Sigmoid colon (tissue), 7 donors: ENCODE data around the gene KREMEN2. TPM values are rescaled to one million over a fixed set of nuclear protein-coding genes. Genes with fewer than 3 reads are reported as not detected.

Experiments
- DNase-seq: peaks from one replicate; pipeline ENCODE4 v3.0.0-alpha.2; 2019
- H3K27ac ChIP-seq, 4 donors: fragments of 200-600 bp; sonication (generic); one replicate each; pipeline ENCODE4 v1.5.1; 2016 to 2019; ENCODE audit warnings: mild to moderate bottlenecking in 1 of 4
- H3K27me3 ChIP-seq, 3 donors: fragments of 200-600 bp; sonication (generic); one replicate each; pipeline ENCODE4 v1.5.1; 2019; ENCODE audit warnings: mild to moderate bottlenecking in 1 of 3
- H3K36me3 ChIP-seq, 4 donors: fragments of 200-600 bp; sonication (generic); one replicate each; pipeline ENCODE4 v1.5.1; 2016 to 2019
- H3K4me1 ChIP-seq, 4 donors: fragments of 200-600 bp; sonication (generic); one replicate each; pipeline ENCODE4 v1.5.1; 2017 to 2019
- H3K4me3 ChIP-seq, 4 donors: fragments of 200-600 bp; sonication (generic); one replicate each; pipeline ENCODE4 v1.5.1; 2017 to 2019; ENCODE audit warnings: mild to moderate bottlenecking in 2 of 4, moderate library complexity in 1 of 4
- H3K9me3 ChIP-seq, 4 donors: fragments of 200-600 bp in 3 of 4; sonication (generic) in 3 of 4; one replicate each; pipeline versions ENCODE4 v1.5.1 to v1.6.1; 2013 to 2019
- CTCF ChIP-seq, 4 experiments: fragments of 450-650 bp in 3 of 4; fragments of 200-600 bp in 1 of 4; IDR thresholded peaks; one replicate each; pipeline ENCODE4 v1.5.1; 2016 to 2019; ENCODE audit warnings: antibody characterized with exemption in 4 of 4, mild to moderate bottlenecking in 3 of 4, moderate library complexity in 2 of 4
- EP300 ChIP-seq, 4 donors: sonication (generic); formaldehyde crosslinking; IDR thresholded peaks; one replicate each; pipeline ENCODE4 v1.6.1; 2017; ENCODE audit warnings: antibody characterized with exemption in 4 of 4
- POLR2A ChIP-seq, 2 donors: fragments of 450-650 bp; IDR thresholded peaks; one replicate each; pipeline ENCODE4 v1.6.1; 2016; ENCODE audit warnings: antibody characterized with exemption in 2 of 2, mild to moderate bottlenecking in 2 of 2, moderate library complexity in 2 of 2
- POLR2AphosphoS5 ChIP-seq, 4 donors: sonication (generic); formaldehyde crosslinking; IDR thresholded peaks; one replicate each; pipeline ENCODE4 v1.6.1; 2017; ENCODE audit warnings: antibody characterized with exemption in 4 of 4
- WGBS, 2 donors: extraction: QIAGEN DNeasy Blood & Tissue Kit; methylation state at CpG; one replicate each; pipeline ENCODE4 v1.1.7; 2013; 5-methylcytosine and 5-hydroxymethylcytosine counted together
- intact Hi-C: fragments of 100-400 bp; cut with DNase I; formaldehyde crosslinking; loops from one replicate; pipeline ENCODE4 v1.15.1; 2023
- polyA plus RNA-seq, 3 donors: library from polyadenylated mRNA; stranded (reverse); fragments of 200-250 nt; gene quantifications; one replicate each; pipeline ENCODE4 v1.2.3, GENCODE V29; 2013
- total RNA-seq, 4 donors: library from RNA; depleted of rRNA; stranded (reverse); fragments of >200 nt; gene quantifications; one replicate each; pipeline ENCODE4 v1.1.0, GENCODE V29; 2016
- donor health status: healthy with polysubstance abuse.
- donor health status: Bipolar disorder and iron deficiency.
- donor health status: healthy.

Gene KREMEN2
- total and polyA plus RNA-seq, 7 donors = 1.0 to 1.8 (median 1.6) TPM; not detected in 4

GRCh38 chr16:2933136-2933535, 30.9 kb upstream of the KREMEN2 start:
- no peak overlapping the region for H3K4me3 ChIP-seq
- no peaks in the 10 kb centered on the region for H3K9me3 ChIP-seq
- no peaks in the 10 kb centered on the region for H3K4me1 ChIP-seq
- TF ChIP-seq CTCF (IDR thresholded peaks at IDR 0.05) (no peak), POLR2AphosphoS5 (IDR thresholded peaks at IDR 0.05) (no peak), POLR2A (IDR thresholded peaks at IDR 0.05) (no peak), EP300 (IDR thresholded peaks at IDR 0.05) (no peak)
- intact Hi-C loops = no loop called here
- 94 to 95% methylated on average over 30 of the region's 30 CpGs for WGBS, 2 donors
- H3K27ac ChIP-seq = no peak overlapping the region
- no peaks in the 10 kb centered on the region for H3K27me3 ChIP-seq
- peak; percentile 62 for DNase-seq
- peaks cover 27 to 79% (median 55%) of the 10 kb centered on the region in 4 donors for H3K36me3 ChIP-seq

DNA sequence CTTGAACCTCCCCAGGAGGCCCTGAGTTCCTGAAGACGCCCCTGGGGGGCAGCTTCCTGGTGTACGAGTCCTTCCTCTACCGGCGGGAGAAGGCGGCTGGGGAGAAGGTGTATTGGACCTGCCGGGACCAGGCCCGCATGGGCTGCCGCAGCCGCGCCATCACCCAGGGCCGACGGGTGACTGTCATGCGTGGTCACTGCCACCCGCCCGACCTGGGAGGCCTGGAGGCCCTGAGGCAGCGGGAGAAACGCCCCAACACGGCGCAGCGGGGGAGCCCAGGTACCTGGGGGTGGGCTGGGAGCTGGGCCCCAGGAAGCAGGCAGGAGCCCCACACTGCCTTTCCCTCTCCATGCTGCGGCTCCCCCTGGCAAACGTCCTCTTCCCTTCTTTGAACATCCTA, 30.4 kb upstream of the KREMEN2 start:
- intact Hi-C loops = no loop called here
- no peak overlapping the region for H3K4me3 ChIP-seq

GRCh38 chr16:2934450-2934849, 29.6 kb upstream of the KREMEN2 start:
- intact Hi-C loops = no loop called here
- Histone ChIP-seq H3K4me1 (no peaks in the 10 kb centered on the region), H3K4me3 (no peak overlapping the region), H3K27ac (no peak overlapping the region), H3K36me3 (peaks cover 36 to 91% (median 65%) of the 10 kb centered on the region in 4 donors), H3K9me3 (no peaks in the 10 kb centered on the region), H3K27me3 (no peaks in the 10 kb centered on the region)
- DNase-seq = no peak
- no peak for TF ChIP-seq POLR2A (IDR thresholded peaks at IDR 0.05)
- no peak for TF ChIP-seq POLR2AphosphoS5 (IDR thresholded peaks at IDR 0.05)
- no peak for TF ChIP-seq EP300 (IDR thresholded peaks at IDR 0.05)
- no peak for TF ChIP-seq CTCF (IDR thresholded peaks at IDR 0.05)
- WGBS, 2 donors = 90 to 93% methylated on average over 15 of the region's 15 CpGs

More for the DNA sequence above, 30.4 kb upstream of the KREMEN2 start:
- WGBS, 2 donors = 90 to 92% methylated on average over 22 of the region's 22 CpGs
- Histone ChIP-seq H3K27me3 (no peaks in the 10 kb centered on the region), H3K27ac (no peak overlapping the region), H3K9me3 (no peaks in the 10 kb centered on the region), H3K4me1 (no peaks in the 10 kb centered on the region), H3K36me3 (peaks cover 29 to 84% (median 59%) of the 10 kb centered on the region in 4 donors)
- no peak for DNase-seq
- no peak for TF ChIP-seq POLR2AphosphoS5 (IDR thresholded peaks at IDR 0.05)
- no peak for TF ChIP-seq POLR2A (IDR thresholded peaks at IDR 0.05)
- TF ChIP-seq CTCF (IDR thresholded peaks at IDR 0.05) = no peak
- no peak for TF ChIP-seq EP300 (IDR thresholded peaks at IDR 0.05)

DNA sequence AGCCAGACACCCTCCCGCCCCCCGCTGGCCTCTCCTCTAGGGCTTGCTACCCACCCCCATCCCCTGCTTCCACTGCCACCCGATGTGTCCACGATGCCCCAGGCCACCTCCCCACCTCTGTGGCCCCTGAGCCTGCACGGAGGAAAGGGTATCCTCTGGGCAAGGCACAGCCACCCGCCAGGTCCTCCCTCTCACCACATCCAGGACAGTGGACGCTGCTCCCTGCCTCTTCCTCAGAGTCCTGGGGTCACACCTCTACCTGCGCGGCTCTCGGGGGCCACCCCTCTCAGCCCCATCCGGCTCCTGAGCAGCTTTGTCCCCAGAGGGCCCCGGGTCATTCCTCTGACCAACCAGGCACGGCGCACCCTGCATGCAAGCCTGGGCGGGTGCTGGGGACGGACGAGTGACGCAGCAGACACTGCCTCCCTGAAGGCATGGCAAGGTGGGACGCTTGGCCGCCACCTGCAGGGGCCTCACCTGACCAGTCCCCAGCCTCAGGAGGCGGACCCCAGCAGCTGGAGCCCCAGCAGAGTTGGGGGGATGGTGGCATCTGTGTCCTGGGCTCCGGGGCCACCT, 27.6 kb upstream of the KREMEN2 start:
- Histone ChIP-seq H3K27ac (no peak overlapping the region), H3K4me1 (no peaks in the 10 kb centered on the region), H3K36me3 (peaks cover 30 to 91% (median 62%) of the 10 kb centered on the region in 4 donors), H3K4me3 (no peak overlapping the region), H3K27me3 (no peaks in the 10 kb centered on the region), H3K9me3 (no peaks in the 10 kb centered on the region)
- peak; percentile 64 for DNase-seq
- TF ChIP-seq POLR2A (IDR thresholded peaks at IDR 0.05) (no peak), CTCF (IDR thresholded peaks at IDR 0.05) (no peak), EP300 (IDR thresholded peaks at IDR 0.05) (no peak), POLR2AphosphoS5 (IDR thresholded peaks at IDR 0.05) (no peak)
- WGBS, 2 donors = 93 to 96% methylated on average over 22 of the region's 22 CpGs
- intact Hi-C loops = no loop called here

GRCh38 chr16:2937170-2937569, 26.9 kb upstream of the KREMEN2 start:
- intact Hi-C loops = no loop called here
- DNase-seq = no peak
- Histone ChIP-seq H3K4me1 (no peaks in the 10 kb centered on the region), H3K4me3 (no peak overlapping the region), H3K9me3 (no peaks in the 10 kb centered on the region), H3K27me3 (no peaks in the 10 kb centered on the region), H3K27ac (no peak overlapping the region), H3K36me3 (peaks cover 30 to 92% (median 62%) of the 10 kb centered on the region in 4 donors)
- 95 to 97% methylated on average over 24 of the region's 24 CpGs for WGBS, 2 donors
- no peak for TF ChIP-seq EP300 (IDR thresholded peaks at IDR 0.05)
- no peak for TF ChIP-seq POLR2AphosphoS5 (IDR thresholded peaks at IDR 0.05)
- TF ChIP-seq CTCF (IDR thresholded peaks at IDR 0.05) = no peak
- no peak for TF ChIP-seq POLR2A (IDR thresholded peaks at IDR 0.05)
